ENCODE data around the gene SLC40A1. TPM values are rescaled to one million over a fixed set of nuclear protein-coding genes. Genes with fewer than 3 reads are reported as not detected.
A peak's percentile ranks its signal among the peaks of the same experiment; 100 is the strongest.

Gene SLC40A1
- total RNA-seq, 1 donor from 2014 or later, result 3.1 TPM

- Histone ChIP-seq H3K27ac (ENCODE audit: low read depth, low read length) (no peak overlapping the region), H3K36me3 (ENCODE audit: insufficient read depth, low read length) (no peaks in the 10 kb centered on the region), H3K9me3 (ENCODE audit: insufficient read depth, low read depth, low read length) (no peaks in the 10 kb centered on the region), H3K4me1 (ENCODE audit: insufficient read depth, low read length) (no peaks in the 10 kb centered on the region), H3K4me3 (ENCODE audit: insufficient read depth, low read depth, low read length) (no peak overlapping the region), H3K79me2 (ENCODE audit: insufficient read depth, low read length) (no peaks in the 10 kb centered on the region), H4K20me1 (ENCODE audit: insufficient read depth, low read length) (no peaks in the 10 kb centered on the region), H3K27me3 (ENCODE audit: insufficient read depth, low read length) (no peaks in the 10 kb centered on the region), H3K9ac (ENCODE audit: low read length) (no peak overlapping the region), H3K4me2 (ENCODE audit: low read length) (no peak overlapping the region), H2AFZ (ENCODE audit: low read depth, low read length) (no peak overlapping the region)
- no peak overlapping the region for H3K27ac Mint-ChIP-seq (ENCODE audit: unreplicated experiment)
- no peak overlapping the region for H3K4me3 Mint-ChIP-seq (ENCODE audit: unreplicated experiment)
- no peaks in the 10 kb centered on the region for H3K9me3 Mint-ChIP-seq (ENCODE audit: unreplicated experiment)
- TF ChIP-seq EZH2 (IDR thresholded peaks at IDR 0.05; ENCODE audit: insufficient read depth, low read length), result no peak
- no peak for TF ChIP-seq CTCF (IDR thresholded peaks at IDR 0.05; ENCODE audit: insufficient read depth, low read depth, low read length)
- no peaks in the 10 kb centered on the region for H3K36me3 Mint-ChIP-seq (ENCODE audit: low read depth, unreplicated experiment)
- no peaks in the 10 kb centered on the region for H3K4me1 Mint-ChIP-seq (ENCODE audit: low read depth, unreplicated experiment)
- peaks cover 14% of the 10 kb centered on the region for H3K27me3 Mint-ChIP-seq (ENCODE audit: low read depth, unreplicated experiment)
- DNase-seq (ENCODE audit: low read depth) (no peak), FAIRE-seq (no peak)
Measured at GRCh38 chr2:189587780-189588179, 7.2 kb upstream of the SLC40A1 start.

- H3K36me3 ChIP-seq (ENCODE audit: insufficient read depth, low read length), result no peaks in the 10 kb centered on the region
- no peak overlapping the region for H3K4me2 ChIP-seq (ENCODE audit: low read length)
- Mint-ChIP-seq H3K27ac (ENCODE audit: unreplicated experiment) (peak overlapping the region; percentile 34), H3K4me3 (ENCODE audit: unreplicated experiment) (no peak overlapping the region), H3K4me1 (ENCODE audit: low read depth, unreplicated experiment) (no peaks in the 10 kb centered on the region), H3K36me3 (ENCODE audit: low read depth, unreplicated experiment) (no peaks in the 10 kb centered on the region), H3K9me3 (ENCODE audit: unreplicated experiment) (no peaks in the 10 kb centered on the region), H3K27me3 (ENCODE audit: low read depth, unreplicated experiment) (peaks cover 31% of the 10 kb centered on the region)
- H3K9me3 ChIP-seq (ENCODE audit: insufficient read depth, low read depth, low read length), result no peaks in the 10 kb centered on the region
- DNase-seq (ENCODE audit: low read depth), result no peak
- peaks cover 10% of the 10 kb centered on the region for H3K27me3 ChIP-seq (ENCODE audit: insufficient read depth, low read length)
- H3K79me2 ChIP-seq (ENCODE audit: insufficient read depth, low read length), result no peaks in the 10 kb centered on the region
- no peaks in the 10 kb centered on the region for H4K20me1 ChIP-seq (ENCODE audit: insufficient read depth, low read length)
- no peak overlapping the region for H3K4me3 ChIP-seq (ENCODE audit: insufficient read depth, low read depth, low read length)
- H2AFZ ChIP-seq (ENCODE audit: low read depth, low read length), result no peak overlapping the region
- TF ChIP-seq EZH2 (IDR thresholded peaks at IDR 0.05; ENCODE audit: insufficient read depth, low read length), result no peak
- no peak for TF ChIP-seq CTCF (IDR thresholded peaks at IDR 0.05; ENCODE audit: insufficient read depth, low read depth, low read length)
- H3K4me1 ChIP-seq (ENCODE audit: insufficient read depth, low read length), result peaks cover 1% of the 10 kb centered on the region
- no peak overlapping the region for H3K9ac ChIP-seq (ENCODE audit: low read length)
- H3K27ac ChIP-seq (ENCODE audit: low read depth, low read length), result no peak overlapping the region
- no peak for FAIRE-seq
Measured at GRCh38 chr2:189585226-189585756, 4.7 kb upstream of the SLC40A1 start.

- Histone ChIP-seq H3K36me3 (ENCODE audit: insufficient read depth, low read length) (no peaks in the 10 kb centered on the region), H4K20me1 (ENCODE audit: insufficient read depth, low read length) (no peaks in the 10 kb centered on the region), H3K4me2 (ENCODE audit: low read length) (no peak overlapping the region), H3K27me3 (ENCODE audit: insufficient read depth, low read length) (peaks cover 10% of the 10 kb centered on the region), H3K9ac (ENCODE audit: low read length) (no peak overlapping the region), H3K27ac (ENCODE audit: low read depth, low read length) (no peak overlapping the region), H2AFZ (ENCODE audit: low read depth, low read length) (no peak overlapping the region), H3K4me1 (ENCODE audit: insufficient read depth, low read length) (peaks cover 6% of the 10 kb centered on the region), H3K79me2 (ENCODE audit: insufficient read depth, low read length) (no peaks in the 10 kb centered on the region), H3K9me3 (ENCODE audit: insufficient read depth, low read depth, low read length) (no peaks in the 10 kb centered on the region), H3K4me3 (ENCODE audit: insufficient read depth, low read depth, low read length) (no peak overlapping the region)
- Mint-ChIP-seq H3K36me3 (ENCODE audit: low read depth, unreplicated experiment) (no peaks in the 10 kb centered on the region), H3K9me3 (ENCODE audit: unreplicated experiment) (no peaks in the 10 kb centered on the region), H3K27ac (ENCODE audit: unreplicated experiment) (no peak overlapping the region), H3K27me3 (ENCODE audit: low read depth, unreplicated experiment) (peaks cover 35% of the 10 kb centered on the region), H3K4me1 (ENCODE audit: low read depth, unreplicated experiment) (peaks cover under 1% of the 10 kb centered on the region), H3K4me3 (ENCODE audit: unreplicated experiment) (no peak overlapping the region)
- TF ChIP-seq EZH2 (IDR thresholded peaks at IDR 0.05; ENCODE audit: insufficient read depth, low read length) (no peak), CTCF (IDR thresholded peaks at IDR 0.05; ENCODE audit: insufficient read depth, low read depth, low read length) (no peak)
- no peak for DNase-seq (ENCODE audit: low read depth)
- FAIRE-seq, result no peak
Measured at GRCh38 chr2:189584686-189585085, 4.1 kb upstream of the SLC40A1 start.

Measured in astrocyte (in vitro differentiated cells and primary cell).